ENCODE measurements around the gene DVL3.

The DVL3 gene

GRCh38 chr3:184168363-184169120, 13.4 kb downstream of the DVL3 start:
- ChIA-PET POLR2A (ENCODE audit: low non-redundant PET) (no interaction called here), CTCF (no interaction called here)
- TF ChIP-seq, protein P1, sequence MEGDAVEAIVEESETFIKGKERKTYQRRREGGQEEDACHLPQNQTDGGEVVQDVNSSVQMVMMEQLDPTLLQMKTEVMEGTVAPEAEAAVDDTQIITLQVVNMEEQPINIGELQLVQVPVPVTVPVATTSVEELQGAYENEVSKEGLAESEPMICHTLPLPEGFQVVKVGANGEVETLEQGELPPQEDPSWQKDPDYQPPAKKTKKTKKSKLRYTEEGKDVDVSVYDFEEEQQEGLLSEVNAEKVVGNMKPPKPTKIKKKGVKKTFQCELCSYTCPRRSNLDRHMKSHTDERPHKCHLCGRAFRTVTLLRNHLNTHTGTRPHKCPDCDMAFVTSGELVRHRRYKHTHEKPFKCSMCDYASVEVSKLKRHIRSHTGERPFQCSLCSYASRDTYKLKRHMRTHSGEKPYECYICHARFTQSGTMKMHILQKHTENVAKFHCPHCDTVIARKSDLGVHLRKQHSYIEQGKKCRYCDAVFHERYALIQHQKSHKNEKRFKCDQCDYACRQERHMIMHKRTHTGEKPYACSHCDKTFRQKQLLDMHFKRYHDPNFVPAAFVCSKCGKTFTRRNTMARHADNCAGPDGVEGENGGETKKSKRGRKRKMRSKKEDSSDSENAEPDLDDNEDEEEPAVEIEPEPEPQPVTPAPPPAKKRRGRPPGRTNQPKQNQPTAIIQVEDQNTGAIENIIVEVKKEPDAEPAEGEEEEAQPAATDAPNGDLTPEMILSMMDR (conservative IDR thresholded peaks at IDR 0.05; ENCODE audit: low read depth) = no peak
- peak; percentile 59 for DNase-seq (ENCODE audit: low spot score)
- peak overlapping the region; percentile 49 for H3K27ac ChIP-seq

DNA sequence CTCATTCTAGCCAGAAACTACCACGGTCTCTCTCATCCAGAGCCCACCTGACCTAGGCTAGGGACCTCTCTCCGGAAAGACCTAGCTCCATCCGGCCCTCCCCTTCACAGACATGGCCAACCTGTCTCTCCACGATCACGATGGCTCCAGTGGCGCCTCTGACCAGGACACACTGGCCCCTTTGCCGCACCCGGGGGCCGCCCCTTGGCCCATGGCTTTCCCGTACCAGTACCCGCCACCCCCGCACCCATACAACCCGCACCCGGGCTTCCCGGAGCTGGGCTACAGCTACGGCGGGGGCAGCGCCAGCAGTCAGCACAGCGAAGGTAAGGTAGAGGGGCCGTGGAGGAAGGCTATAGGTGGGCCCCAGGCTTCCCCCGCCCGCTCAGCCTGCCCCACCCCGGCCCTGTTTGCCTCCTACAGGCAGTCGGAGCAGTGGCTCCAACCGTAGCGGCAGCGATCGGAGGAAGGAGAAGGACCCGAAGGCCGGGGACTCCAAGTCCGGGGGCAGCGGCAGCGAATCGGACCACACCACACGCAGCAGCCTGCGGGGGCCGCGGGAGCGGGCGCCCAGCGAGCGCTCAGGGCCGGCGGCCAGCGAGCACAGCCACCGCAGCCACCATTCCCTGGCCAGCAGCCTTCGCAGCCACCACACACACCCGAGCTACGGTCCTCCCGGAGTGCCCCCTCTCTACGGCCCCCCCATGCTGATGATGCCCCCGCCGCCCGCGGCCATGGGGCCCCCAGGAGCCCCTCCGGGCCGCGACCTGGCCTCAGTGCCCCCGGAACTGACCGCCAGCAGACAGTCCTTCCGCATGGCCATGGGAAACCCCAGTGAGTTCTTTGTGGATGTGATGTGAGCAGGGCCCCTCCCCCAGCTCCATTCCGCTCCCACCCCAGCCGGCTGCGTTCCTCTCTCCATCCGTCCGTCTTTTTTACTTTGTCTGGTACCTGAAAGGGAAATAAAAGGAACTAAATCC, 15.0 kb downstream of the DVL3 start:
- DNase-seq (ENCODE audit: low spot score) = no peak
- TF ChIP-seq, protein P1 (conservative IDR thresholded peaks at IDR 0.05; ENCODE audit: low read depth) = no peak
- CTCF ChIA-PET = interaction anchor here (0.6 kb wide), 4 partner anchors 26 to 275 kb away, joined by 3 to 6 read pairs (median 4); no protein-coding TSS in a partner anchor
- POLR2A ChIA-PET (ENCODE audit: low non-redundant PET) = interaction anchor here (0.7 kb wide), 1 partner anchor 511 kb away, joined by 5 read pairs; no protein-coding TSS in a partner anchor
- 0 out of 2 replicates have a peak overlapping the region, but pooled peaks have one; percentile 29 for H3K27ac ChIP-seq

DNA sequence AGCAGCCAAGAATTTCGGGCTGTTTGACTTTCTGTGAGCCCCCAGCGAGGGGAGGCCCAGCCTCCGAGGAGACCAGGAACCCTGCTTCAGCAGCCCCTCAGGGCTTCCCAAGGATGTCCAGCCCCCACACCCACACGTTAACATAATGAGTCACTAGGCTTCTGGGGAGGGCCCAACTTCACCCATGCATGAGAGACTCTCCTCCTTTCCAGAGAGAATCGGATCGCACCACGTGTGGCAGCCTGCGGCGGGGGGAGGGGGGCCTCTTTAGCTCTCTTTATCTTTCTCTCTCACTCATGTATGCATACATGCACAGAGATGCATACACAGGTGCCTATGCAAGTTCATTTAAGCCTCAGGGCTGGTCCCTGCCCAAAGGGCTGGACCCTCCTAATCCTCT, 16.4 kb downstream of the DVL3 start:
- POLR2A ChIA-PET (ENCODE audit: low non-redundant PET) = interaction anchor here (0.6 kb wide), 1 partner anchor 13 kb away, joined by 4 read pairs; no protein-coding TSS in a partner anchor
- peak overlapping the region; percentile 29 for H3K27ac ChIP-seq
- CTCF ChIA-PET = interaction anchor here (1.2 kb wide), 1 partner anchor 56 kb away, joined by 4 read pairs; no protein-coding TSS in a partner anchor
- peak; percentile 78 for DNase-seq (ENCODE audit: low spot score)
- TF ChIP-seq, protein P1 (conservative IDR thresholded peaks at IDR 0.05; ENCODE audit: low read depth) = no peak

GRCh38 chr3:184172681-184173373, 17.6 kb downstream of the DVL3 start:
- DNase-seq (ENCODE audit: low spot score) = no peak
- TF ChIP-seq, protein P1 (conservative IDR thresholded peaks at IDR 0.05; ENCODE audit: low read depth) = no peak
- POLR2A ChIA-PET (ENCODE audit: low non-redundant PET) = no interaction called here
- peak overlapping the region; percentile 29; the same call in 1 of the 2 replicates for H3K27ac ChIP-seq
- CTCF ChIA-PET = no interaction called here

GRCh38 chr3:184173374-184173722, 18.2 kb downstream of the DVL3 start:
- CTCF ChIA-PET = no interaction called here
- TF ChIP-seq, protein P1 (conservative IDR thresholded peaks at IDR 0.05; ENCODE audit: low read depth) = no peak
- no peak for DNase-seq (ENCODE audit: low spot score)
- H3K27ac ChIP-seq = no peak overlapping the region; the same call in 1 of the 2 replicates
- POLR2A ChIA-PET (ENCODE audit: low non-redundant PET) = no interaction called here

DNA sequence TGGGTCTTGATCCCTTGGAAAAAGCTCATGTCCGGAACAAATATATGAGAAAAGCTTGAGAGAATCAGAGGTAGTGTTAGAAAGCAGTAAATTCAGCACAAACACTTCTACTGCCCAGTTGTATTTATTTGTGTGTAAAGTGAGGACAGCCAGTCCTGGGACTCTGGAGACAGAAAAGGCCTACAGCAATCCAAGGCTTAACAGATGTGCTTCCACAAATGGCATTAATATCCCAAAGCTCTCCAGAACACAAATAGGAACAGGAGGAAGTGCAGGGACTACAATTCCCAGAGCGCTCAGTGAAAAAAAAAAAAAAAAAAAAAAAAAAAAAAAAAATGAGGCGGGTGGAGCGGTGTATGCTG, 19.1 kb downstream of the DVL3 start:
- no peak for DNase-seq (ENCODE audit: low spot score)

More for the DNA sequence above, 19.1 kb downstream of the DVL3 start:
- TF ChIP-seq, protein P1 (conservative IDR thresholded peaks at IDR 0.05; ENCODE audit: low read depth) = no peak
- CTCF ChIA-PET = no interaction called here
- POLR2A ChIA-PET (ENCODE audit: low non-redundant PET) = no interaction called here
- H3K27ac ChIP-seq = no peak overlapping the region; the same call in 1 of the 2 replicates
